WTC11 (cell line): ENCODE data around the gene ZNF232. TPM values are rescaled to one million over a fixed set of nuclear protein-coding genes. Genes with fewer than 3 reads are reported as not detected.

Experiments used
- ATAC-seq: fragments of 200-7000 bp; cut with Tn5 transposase; 2 replicates; pipeline ENCODE4 v1.10.0; 2021; ENCODE audit warnings: mild to moderate bottlenecking, moderate library complexity
- CTCF ChIA-PET: fragments of 300-600 bp; sonication (Branson Sonifier 250); formaldehyde crosslinking; loops from one replicate; lab custom pipeline; 2021; ENCODE audit warnings: antibody characterized with exemption; lab: Charles Lee
- POLR2A ChIA-PET: fragments of 350-600 bp; sonication (Branson Sonifier 250); formaldehyde crosslinking; loops from one replicate; lab custom pipeline; 2021; ENCODE audit warnings: antibody characterized with exemption; lab: Charles Lee
- DNase-seq: peaks from one replicate; pipeline ENCODE4 v3.0.0; 2021; ENCODE audit warnings: low spot score
- H3K27ac Mint-ChIP-seq: 2 replicates; pipeline ENCODE4 v1.8.0; 2021; ENCODE audit warnings: mixed read lengths
- H3K27me3 Mint-ChIP-seq: 2 replicates; pipeline ENCODE4 v1.8.0; 2021; ENCODE audit warnings: low read depth, mild to moderate bottlenecking, moderate library complexity, mixed read lengths
- H3K36me3 Mint-ChIP-seq: 2 replicates; pipeline ENCODE4 v1.8.0; 2021; ENCODE audit warnings: mixed read lengths
- H3K4me1 Mint-ChIP-seq: 2 replicates; pipeline ENCODE4 v1.8.0; 2022; ENCODE audit warnings: mixed read lengths
- H3K4me3 Mint-ChIP-seq: 2 replicates; pipeline ENCODE4 v1.8.0; 2021; ENCODE audit warnings: mild to moderate bottlenecking, moderate library complexity, mixed read lengths
- H3K9me3 Mint-ChIP-seq: 2 replicates; pipeline ENCODE4 v1.8.0; 2021; ENCODE audit warnings: mixed read lengths
- CREM ChIP-seq: sonication (generic); formaldehyde crosslinking; IDR thresholded peaks from 2 replicates; pipeline ENCODE4 v1.8.1; 2022; ENCODE audit warnings: mild to moderate bottlenecking, missing genetic modification reagents, moderate library complexity
- EMX1 ChIP-seq: fragments of 250-450 bp; sonication (Bioruptor Pico); IDR thresholded peaks from 2 replicates; pipeline ENCODE4 v1.8.0; 2021; ENCODE audit warnings: mild to moderate bottlenecking
- ESRRA ChIP-seq: sonication (generic); formaldehyde crosslinking; IDR thresholded peaks from 2 replicates; pipeline ENCODE4 v1.8.1; 2022; ENCODE audit warnings: mild to moderate bottlenecking, missing genetic modification reagents, borderline replicate concordance
- ETV6 ChIP-seq: sonication (generic); formaldehyde crosslinking; IDR thresholded peaks from 2 replicates; pipeline ENCODE4 v1.8.1; 2022; ENCODE audit warnings: mild to moderate bottlenecking, missing genetic modification reagents
- FOXJ3 ChIP-seq: sonication (generic); formaldehyde crosslinking; IDR thresholded peaks from 2 replicates; pipeline ENCODE4 v1.9.0; 2021; ENCODE audit warnings: missing genetic modification reagents, mild to moderate bottlenecking, borderline replicate concordance
- FOXP1 ChIP-seq: sonication (generic); formaldehyde crosslinking; IDR thresholded peaks from 2 replicates; pipeline ENCODE4 v1.8.0; 2022; ENCODE audit warnings: missing genetic modification reagents, mild to moderate bottlenecking, moderate library complexity, borderline replicate concordance
- GTF2I ChIP-seq: fragments of 250-450 bp; sonication (Bioruptor Pico); conservative IDR thresholded peaks from 2 replicates; pipeline ENCODE4 v1.4.0; 2021; ENCODE audit warnings: mild to moderate bottlenecking
- JUN ChIP-seq: sonication (generic); formaldehyde crosslinking; IDR thresholded peaks from 2 replicates; pipeline ENCODE4 v1.8.0; 2023; ENCODE audit warnings: mild to moderate bottlenecking, missing genetic modification reagents
- NFE2L1 ChIP-seq: sonication (generic); formaldehyde crosslinking; IDR thresholded peaks from 2 replicates; pipeline ENCODE4 v1.8.1; 2023; ENCODE audit warnings: missing genetic modification reagents
- OVOL2 ChIP-seq: fragments of 250-450 bp; sonication (Bioruptor Pico); IDR thresholded peaks from 2 replicates; pipeline ENCODE4 v1.9.0; 2021; ENCODE audit warnings: mild to moderate bottlenecking, borderline replicate concordance
- RELA ChIP-seq: sonication (generic); formaldehyde crosslinking; IDR thresholded peaks from 2 replicates; pipeline ENCODE4 v1.8.1; 2022; ENCODE audit warnings: missing genetic modification reagents, mild to moderate bottlenecking, borderline replicate concordance
- ZNF219 ChIP-seq: sonication (generic); formaldehyde crosslinking; IDR thresholded peaks from 2 replicates; pipeline ENCODE4 v1.8.0; 2023; ENCODE audit warnings: missing genetic modification reagents, mild to moderate bottlenecking, borderline replicate concordance
- ZNF416 ChIP-seq: fragments of 250-450 bp; sonication (Bioruptor Pico); IDR thresholded peaks from 2 replicates; pipeline ENCODE4 v1.9.0; 2021; ENCODE audit warnings: mild to moderate bottlenecking, inconsistent platforms
- ZNF671 ChIP-seq: fragments of 250-450 bp; sonication (Bioruptor Pico); IDR thresholded peaks from 2 replicates; pipeline ENCODE4 v1.8.0; 2021; ENCODE audit warnings: mild to moderate bottlenecking
- total RNA-seq: library from RNA; stranded (reverse); gene quantifications from 3 replicates; pipeline ENCODE4 v1.2.3, GENCODE V29; 2021
- TF ChIP-seq, protein P1 (sequence below): fragments of 250-450 bp; sonication (Bioruptor Pico); IDR thresholded peaks from 2 replicates; pipeline ENCODE4 v2.1.2; 2022; ENCODE audit warnings: mild to moderate bottlenecking, moderate library complexity
- TF ChIP-seq, protein P2 (sequence below): sonication (generic); formaldehyde crosslinking; IDR thresholded peaks from 2 replicates; pipeline ENCODE4 v1.8.0; 2023; ENCODE audit warnings: mild to moderate bottlenecking, missing genetic modification reagents
- TF ChIP-seq, protein P3 (sequence below): sonication (generic); formaldehyde crosslinking; IDR thresholded peaks from 2 replicates; pipeline ENCODE4 v1.8.1; 2023; ENCODE audit warnings: mild to moderate bottlenecking, missing genetic modification reagents
- TF ChIP-seq, protein P4 (sequence below): sonication (generic); formaldehyde crosslinking; IDR thresholded peaks from 2 replicates; pipeline ENCODE4 v1.8.1; 2023; ENCODE audit warnings: mild to moderate bottlenecking, missing genetic modification reagents, moderate library complexity
- TF ChIP-seq, protein P5 (sequence below): sonication (generic); formaldehyde crosslinking; conservative IDR thresholded peaks from 2 replicates; pipeline ENCODE4 v1.8.1; 2022; ENCODE audit warnings: mild to moderate bottlenecking, missing genetic modification reagents
- TF ChIP-seq, protein P6 (sequence below): fragments of 250-450 bp; sonication (Bioruptor Pico); IDR thresholded peaks from 2 replicates; pipeline ENCODE4 v1.8.0; 2021; ENCODE audit warnings: mild to moderate bottlenecking
- TF ChIP-seq, protein P7 (sequence below): sonication (generic); formaldehyde crosslinking; IDR thresholded peaks from 2 replicates; pipeline ENCODE4 v1.8.1; 2022; ENCODE audit warnings: low read depth, missing genetic modification reagents, borderline replicate concordance
- TF ChIP-seq, protein P8 (sequence below): sonication (generic); formaldehyde crosslinking; IDR thresholded peaks from 2 replicates; pipeline ENCODE4 v1.8.0; 2022; ENCODE audit warnings: mild to moderate bottlenecking, missing genetic modification reagents

Gene ZNF232
- total RNA-seq, 1 experiment from 2014 or later = 21.7 TPM

DNA sequence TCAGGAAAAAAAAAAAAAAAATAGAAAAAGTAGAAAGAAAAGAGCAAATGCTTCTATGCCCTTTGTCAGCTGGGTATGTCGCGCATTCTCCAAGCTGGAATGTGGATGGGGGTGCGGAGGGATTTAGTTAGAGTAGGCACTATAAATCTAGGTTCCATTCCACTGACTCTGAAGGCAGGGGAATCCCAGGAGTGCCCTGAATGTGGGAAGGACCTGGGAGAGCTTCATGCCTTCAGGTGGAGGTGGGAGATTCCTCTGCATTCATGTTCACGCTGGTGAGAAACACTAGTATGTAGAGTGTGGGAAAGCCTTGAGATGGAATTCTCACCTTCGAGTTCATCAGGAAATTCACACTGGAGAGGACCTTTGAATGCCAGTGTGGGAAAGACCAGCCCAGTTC is 12.4 kb downstream of the ZNF232 start:
- DNase-seq (no peak), ATAC-seq (no peak)
- TF ChIP-seq ZNF416 = no peak
- no peak for TF ChIP-seq FOXJ3 (CRISPR knock-in tag)
- TF ChIP-seq ESRRA (CRISPR knock-in tag) = no peak
- TF ChIP-seq, protein P1, sequence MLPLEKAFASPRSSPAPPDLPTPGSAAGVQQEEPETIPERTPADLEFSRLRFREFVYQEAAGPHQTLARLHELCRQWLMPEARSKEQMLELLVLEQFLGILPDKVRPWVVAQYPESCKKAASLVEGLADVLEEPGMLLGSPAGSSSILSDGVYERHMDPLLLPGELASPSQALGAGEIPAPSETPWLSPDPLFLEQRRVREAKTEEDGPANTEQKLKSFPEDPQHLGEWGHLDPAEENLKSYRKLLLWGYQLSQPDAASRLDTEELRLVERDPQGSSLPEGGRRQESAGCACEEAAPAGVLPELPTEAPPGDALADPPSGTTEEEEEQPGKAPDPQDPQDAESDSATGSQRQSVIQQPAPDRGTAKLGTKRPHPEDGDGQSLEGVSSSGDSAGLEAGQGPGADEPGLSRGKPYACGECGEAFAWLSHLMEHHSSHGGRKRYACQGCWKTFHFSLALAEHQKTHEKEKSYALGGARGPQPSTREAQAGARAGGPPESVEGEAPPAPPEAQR (CRISPR knock-in tag) = no peak
- TF ChIP-seq, protein P2, sequence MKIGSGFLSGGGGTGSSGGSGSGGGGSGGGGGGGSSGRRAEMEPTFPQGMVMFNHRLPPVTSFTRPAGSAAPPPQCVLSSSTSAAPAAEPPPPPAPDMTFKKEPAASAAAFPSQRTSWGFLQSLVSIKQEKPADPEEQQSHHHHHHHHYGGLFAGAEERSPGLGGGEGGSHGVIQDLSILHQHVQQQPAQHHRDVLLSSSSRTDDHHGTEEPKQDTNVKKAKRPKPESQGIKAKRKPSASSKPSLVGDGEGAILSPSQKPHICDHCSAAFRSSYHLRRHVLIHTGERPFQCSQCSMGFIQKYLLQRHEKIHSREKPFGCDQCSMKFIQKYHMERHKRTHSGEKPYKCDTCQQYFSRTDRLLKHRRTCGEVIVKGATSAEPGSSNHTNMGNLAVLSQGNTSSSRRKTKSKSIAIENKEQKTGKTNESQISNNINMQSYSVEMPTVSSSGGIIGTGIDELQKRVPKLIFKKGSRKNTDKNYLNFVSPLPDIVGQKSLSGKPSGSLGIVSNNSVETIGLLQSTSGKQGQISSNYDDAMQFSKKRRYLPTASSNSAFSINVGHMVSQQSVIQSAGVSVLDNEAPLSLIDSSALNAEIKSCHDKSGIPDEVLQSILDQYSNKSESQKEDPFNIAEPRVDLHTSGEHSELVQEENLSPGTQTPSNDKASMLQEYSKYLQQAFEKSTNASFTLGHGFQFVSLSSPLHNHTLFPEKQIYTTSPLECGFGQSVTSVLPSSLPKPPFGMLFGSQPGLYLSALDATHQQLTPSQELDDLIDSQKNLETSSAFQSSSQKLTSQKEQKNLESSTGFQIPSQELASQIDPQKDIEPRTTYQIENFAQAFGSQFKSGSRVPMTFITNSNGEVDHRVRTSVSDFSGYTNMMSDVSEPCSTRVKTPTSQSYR (CRISPR knock-in tag) = no peak
- TF ChIP-seq, protein P3, sequence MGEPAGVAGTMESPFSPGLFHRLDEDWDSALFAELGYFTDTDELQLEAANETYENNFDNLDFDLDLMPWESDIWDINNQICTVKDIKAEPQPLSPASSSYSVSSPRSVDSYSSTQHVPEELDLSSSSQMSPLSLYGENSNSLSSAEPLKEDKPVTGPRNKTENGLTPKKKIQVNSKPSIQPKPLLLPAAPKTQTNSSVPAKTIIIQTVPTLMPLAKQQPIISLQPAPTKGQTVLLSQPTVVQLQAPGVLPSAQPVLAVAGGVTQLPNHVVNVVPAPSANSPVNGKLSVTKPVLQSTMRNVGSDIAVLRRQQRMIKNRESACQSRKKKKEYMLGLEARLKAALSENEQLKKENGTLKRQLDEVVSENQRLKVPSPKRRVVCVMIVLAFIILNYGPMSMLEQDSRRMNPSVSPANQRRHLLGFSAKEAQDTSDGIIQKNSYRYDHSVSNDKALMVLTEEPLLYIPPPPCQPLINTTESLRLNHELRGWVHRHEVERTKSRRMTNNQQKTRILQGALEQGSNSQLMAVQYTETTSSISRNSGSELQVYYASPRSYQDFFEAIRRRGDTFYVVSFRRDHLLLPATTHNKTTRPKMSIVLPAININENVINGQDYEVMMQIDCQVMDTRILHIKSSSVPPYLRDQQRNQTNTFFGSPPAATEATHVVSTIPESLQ (CRISPR knock-in tag) = no peak
- no peak for TF ChIP-seq GTF2I (CRISPR knock-in tag)
- no peak for TF ChIP-seq JUN (CRISPR knock-in tag)
- TF ChIP-seq, protein P4, sequence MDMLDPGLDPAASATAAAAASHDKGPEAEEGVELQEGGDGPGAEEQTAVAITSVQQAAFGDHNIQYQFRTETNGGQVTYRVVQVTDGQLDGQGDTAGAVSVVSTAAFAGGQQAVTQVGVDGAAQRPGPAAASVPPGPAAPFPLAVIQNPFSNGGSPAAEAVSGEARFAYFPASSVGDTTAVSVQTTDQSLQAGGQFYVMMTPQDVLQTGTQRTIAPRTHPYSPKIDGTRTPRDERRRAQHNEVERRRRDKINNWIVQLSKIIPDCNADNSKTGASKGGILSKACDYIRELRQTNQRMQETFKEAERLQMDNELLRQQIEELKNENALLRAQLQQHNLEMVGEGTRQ (CRISPR knock-in tag) = no peak
- no peak for TF ChIP-seq NFE2L1 (CRISPR knock-in tag)
- TF ChIP-seq, protein P5, sequence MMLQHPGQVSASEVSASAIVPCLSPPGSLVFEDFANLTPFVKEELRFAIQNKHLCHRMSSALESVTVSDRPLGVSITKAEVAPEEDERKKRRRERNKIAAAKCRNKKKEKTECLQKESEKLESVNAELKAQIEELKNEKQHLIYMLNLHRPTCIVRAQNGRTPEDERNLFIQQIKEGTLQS (CRISPR knock-in tag) = no peak
- TF ChIP-seq FOXP1 (CRISPR knock-in tag) = no peak
- ChIA-PET POLR2A (no interaction called here), CTCF (no interaction called here)
- Mint-ChIP-seq H3K36me3 (peaks cover 24% of the 10 kb centered on the region), H3K4me3 (no peak overlapping the region), H3K4me1 (0 out of 2 replicates have a peak, but pooled peaks cover 6% of the 10 kb centered on the region), H3K9me3 (peaks cover 25% of the 10 kb centered on the region), H3K27me3 (peaks cover 48% of the 10 kb centered on the region), H3K27ac (no peak overlapping the region)

DNA sequence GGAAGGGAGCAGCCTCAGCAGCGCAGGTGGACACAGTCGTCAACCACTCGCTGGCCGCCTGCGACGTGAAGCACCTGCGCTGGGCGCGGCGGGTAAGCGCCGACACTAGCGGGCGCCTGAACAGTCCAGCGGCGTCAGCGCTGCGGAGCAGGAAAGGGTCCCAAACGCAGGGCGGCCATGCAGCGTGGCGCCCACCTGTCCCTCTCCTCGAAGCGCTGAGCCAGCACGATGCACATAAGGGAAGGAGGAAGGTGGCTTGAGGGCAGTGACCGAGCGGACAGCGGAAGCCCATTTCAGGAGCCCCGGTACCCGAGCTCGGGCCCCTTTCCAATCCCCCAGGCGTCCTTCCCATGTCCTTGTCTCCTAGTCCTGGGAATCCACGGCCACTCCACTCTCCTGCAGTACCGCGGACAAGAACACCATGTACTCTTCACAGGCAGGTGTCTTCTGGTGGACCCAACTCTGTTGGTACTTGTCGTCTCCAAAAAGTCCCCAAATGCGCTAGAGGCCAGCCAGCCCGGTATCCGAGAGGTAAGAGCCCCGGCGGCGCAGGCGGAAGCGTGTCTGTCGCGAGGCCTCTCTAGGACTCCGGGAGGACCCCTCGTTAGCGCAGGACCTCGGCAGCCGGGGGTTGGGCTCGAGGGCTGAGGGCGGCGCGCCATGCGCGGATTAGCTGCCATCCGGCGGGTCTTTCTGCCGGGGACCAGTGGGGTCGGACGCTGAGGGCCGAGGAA is 14.4 kb downstream of the ZNF232 start:
- ChIA-PET CTCF (interaction anchor here (1.2 kb wide), 1 partner anchor 141 kb away, joined by 3 read pairs; no protein-coding TSS in a partner anchor), POLR2A (interaction anchor here (1.4 kb wide), 1 partner anchor 17 kb away, joined by 3 read pairs; no protein-coding TSS in a partner anchor)
- Mint-ChIP-seq H3K36me3 (peaks cover 33% of the 10 kb centered on the region), H3K27me3 (peaks cover 62% of the 10 kb centered on the region), H3K4me3 (peak overlapping the region; percentile 89), H3K9me3 (peaks cover 44% of the 10 kb centered on the region), H3K4me1 (0 out of 2 replicates have a peak, but pooled peaks cover 6% of the 10 kb centered on the region), H3K27ac (peak overlapping the region; percentile 84)
- DNase-seq (peak; percentile 92), ATAC-seq (peak; percentile 95)
- TF ChIP-seq, protein P6, sequence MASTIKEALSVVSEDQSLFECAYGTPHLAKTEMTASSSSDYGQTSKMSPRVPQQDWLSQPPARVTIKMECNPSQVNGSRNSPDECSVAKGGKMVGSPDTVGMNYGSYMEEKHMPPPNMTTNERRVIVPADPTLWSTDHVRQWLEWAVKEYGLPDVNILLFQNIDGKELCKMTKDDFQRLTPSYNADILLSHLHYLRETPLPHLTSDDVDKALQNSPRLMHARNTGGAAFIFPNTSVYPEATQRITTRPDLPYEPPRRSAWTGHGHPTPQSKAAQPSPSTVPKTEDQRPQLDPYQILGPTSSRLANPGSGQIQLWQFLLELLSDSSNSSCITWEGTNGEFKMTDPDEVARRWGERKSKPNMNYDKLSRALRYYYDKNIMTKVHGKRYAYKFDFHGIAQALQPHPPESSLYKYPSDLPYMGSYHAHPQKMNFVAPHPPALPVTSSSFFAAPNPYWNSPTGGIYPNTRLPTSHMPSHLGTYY (CRISPR knock-in tag) = no peak
- TF ChIP-seq CREM (CRISPR knock-in tag) = peak; percentile 58; the same call in 1 of the 2 replicates
- peak; percentile 97 for TF ChIP-seq RELA (CRISPR knock-in tag)
- no peak for TF ChIP-seq OVOL2
- no peak for TF ChIP-seq EMX1 (CRISPR knock-in tag)
- TF ChIP-seq ZNF219 (CRISPR knock-in tag) = peak; percentile 99
- TF ChIP-seq, protein P7, sequence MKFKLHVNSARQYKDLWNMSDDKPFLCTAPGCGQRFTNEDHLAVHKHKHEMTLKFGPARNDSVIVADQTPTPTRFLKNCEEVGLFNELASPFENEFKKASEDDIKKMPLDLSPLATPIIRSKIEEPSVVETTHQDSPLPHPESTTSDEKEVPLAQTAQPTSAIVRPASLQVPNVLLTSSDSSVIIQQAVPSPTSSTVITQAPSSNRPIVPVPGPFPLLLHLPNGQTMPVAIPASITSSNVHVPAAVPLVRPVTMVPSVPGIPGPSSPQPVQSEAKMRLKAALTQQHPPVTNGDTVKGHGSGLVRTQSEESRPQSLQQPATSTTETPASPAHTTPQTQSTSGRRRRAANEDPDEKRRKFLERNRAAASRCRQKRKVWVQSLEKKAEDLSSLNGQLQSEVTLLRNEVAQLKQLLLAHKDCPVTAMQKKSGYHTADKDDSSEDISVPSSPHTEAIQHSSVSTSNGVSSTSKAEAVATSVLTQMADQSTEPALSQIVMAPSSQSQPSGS = peak; percentile 97
- TF ChIP-seq ETV6 (CRISPR knock-in tag) = peak; percentile 94
- TF ChIP-seq, protein P8, sequence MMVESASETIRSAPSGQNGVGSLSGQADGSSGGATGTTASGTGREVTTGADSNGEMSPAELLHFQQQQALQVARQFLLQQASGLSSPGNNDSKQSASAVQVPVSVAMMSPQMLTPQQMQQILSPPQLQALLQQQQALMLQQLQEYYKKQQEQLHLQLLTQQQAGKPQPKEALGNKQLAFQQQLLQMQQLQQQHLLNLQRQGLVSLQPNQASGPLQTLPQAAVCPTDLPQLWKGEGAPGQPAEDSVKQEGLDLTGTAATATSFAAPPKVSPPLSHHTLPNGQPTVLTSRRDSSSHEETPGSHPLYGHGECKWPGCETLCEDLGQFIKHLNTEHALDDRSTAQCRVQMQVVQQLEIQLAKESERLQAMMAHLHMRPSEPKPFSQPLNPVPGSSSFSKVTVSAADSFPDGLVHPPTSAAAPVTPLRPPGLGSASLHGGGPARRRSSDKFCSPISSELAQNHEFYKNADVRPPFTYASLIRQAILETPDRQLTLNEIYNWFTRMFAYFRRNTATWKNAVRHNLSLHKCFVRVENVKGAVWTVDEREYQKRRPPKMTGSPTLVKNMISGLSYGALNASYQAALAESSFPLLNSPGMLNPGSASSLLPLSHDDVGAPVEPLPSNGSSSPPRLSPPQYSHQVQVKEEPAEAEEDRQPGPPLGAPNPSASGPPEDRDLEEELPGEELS (CRISPR knock-in tag) = peak; percentile 99
- no peak for TF ChIP-seq ZNF671 (CRISPR knock-in tag)
